Astrocyte (in vitro differentiated cells and primary cell): ENCODE results near the gene IL24. TPM values are rescaled to one million over a fixed set of nuclear protein-coding genes. Genes with fewer than 3 reads are reported as not detected.

Experiments
- DNase-seq: peaks from one replicate; pipeline ENCODE4 v3.0.0-alpha.2; 2010; ENCODE audit warnings: low read depth
- FAIRE-seq: peaks from 2 replicates; lab custom pipeline; 2011; peaks lifted over from hg19 to GRCh38; lab: Jason Lieb, UNC
- H2AFZ ChIP-seq: 2 replicates; pipeline ENCODE4 v1.6.0; 2012; ENCODE audit warnings: low read depth, low read length, inconsistent platforms
- H3K27ac ChIP-seq: 2 replicates; pipeline ENCODE4 v1.5.1; 2011; ENCODE audit warnings: low read depth, low read length, inconsistent platforms
- H3K27me3 ChIP-seq: 2 replicates; pipeline ENCODE4 v1.6.0; 2011; ENCODE audit warnings: low read length, inconsistent platforms; ENCODE audit not compliant: insufficient read depth
- H3K36me3 ChIP-seq: 2 replicates; pipeline ENCODE4 v1.5.1; 2011; ENCODE audit warnings: low read length, inconsistent platforms; ENCODE audit not compliant: insufficient read depth
- H3K4me1 ChIP-seq: 2 replicates; pipeline ENCODE4 v1.5.1; 2011; ENCODE audit warnings: low read length, inconsistent platforms; ENCODE audit not compliant: insufficient read depth
- H3K4me2 ChIP-seq: 2 replicates; pipeline ENCODE4 v1.6.0; 2012; ENCODE audit warnings: low read length, inconsistent platforms
- H3K4me3 ChIP-seq: 2 replicates; pipeline ENCODE4 v1.5.1; 2011; ENCODE audit warnings: low read depth, mild to moderate bottlenecking, low read length, inconsistent platforms; ENCODE audit not compliant: insufficient read depth
- H3K79me2 ChIP-seq: 2 replicates; pipeline ENCODE4 v1.6.0; 2012; ENCODE audit warnings: mild to moderate bottlenecking, low read length, inconsistent platforms; ENCODE audit not compliant: insufficient read depth
- H3K9ac ChIP-seq: 2 replicates; pipeline ENCODE4 v1.6.0; 2012; ENCODE audit warnings: mild to moderate bottlenecking, low read length, inconsistent platforms
- H3K9me3 ChIP-seq: 2 replicates; pipeline ENCODE4 v1.5.1; 2012; ENCODE audit warnings: low read depth, mild to moderate bottlenecking, low read length, inconsistent platforms; ENCODE audit not compliant: insufficient read depth
- H4K20me1 ChIP-seq: 2 replicates; pipeline ENCODE4 v1.6.0; 2012; ENCODE audit warnings: low read length, inconsistent platforms; ENCODE audit not compliant: insufficient read depth
- H3K27ac Mint-ChIP-seq: one replicate; pipeline ENCODE4 v1.8.0; 2021; ENCODE audit warnings: mild to moderate bottlenecking, mixed read lengths; ENCODE audit not compliant: unreplicated experiment
- H3K27me3 Mint-ChIP-seq: one replicate; pipeline ENCODE4 v1.8.0; 2021; ENCODE audit warnings: low read depth, mixed read lengths; ENCODE audit not compliant: unreplicated experiment
- H3K36me3 Mint-ChIP-seq: one replicate; pipeline ENCODE4 v1.8.0; 2021; ENCODE audit warnings: low read depth, mixed read lengths; ENCODE audit not compliant: unreplicated experiment
- H3K4me1 Mint-ChIP-seq: one replicate; pipeline ENCODE4 v1.8.0; 2021; ENCODE audit warnings: low read depth, mixed read lengths; ENCODE audit not compliant: unreplicated experiment
- H3K4me3 Mint-ChIP-seq: one replicate; pipeline ENCODE4 v1.8.0; 2021; ENCODE audit warnings: mild to moderate bottlenecking, moderate library complexity, mixed read lengths; ENCODE audit not compliant: unreplicated experiment
- H3K9me3 Mint-ChIP-seq: one replicate; pipeline ENCODE4 v1.8.0; 2021; ENCODE audit warnings: mild to moderate bottlenecking, mixed read lengths; ENCODE audit not compliant: unreplicated experiment
- EZH2 ChIP-seq: IDR thresholded peaks from 2 replicates; pipeline ENCODE4 v1.6.1; 2012; ENCODE audit warnings: mild to moderate bottlenecking, low read length, inconsistent platforms; ENCODE audit not compliant: insufficient read depth
- total RNA-seq: library from RNA; stranded (reverse); gene quantifications from 2 replicates; pipeline ENCODE4 v1.2.1, GENCODE V29; 2021
- TF ChIP-seq, protein P1 (sequence below): IDR thresholded peaks from 2 replicates; pipeline ENCODE4 v1.5.1; 2011; ENCODE audit warnings: low read depth, mild to moderate bottlenecking, inconsistent platforms, low read length, moderate library complexity; ENCODE audit not compliant: insufficient read depth

The IL24 gene
- total RNA-seq, 1 donor from 2014 or later, result not detected

DNA sequence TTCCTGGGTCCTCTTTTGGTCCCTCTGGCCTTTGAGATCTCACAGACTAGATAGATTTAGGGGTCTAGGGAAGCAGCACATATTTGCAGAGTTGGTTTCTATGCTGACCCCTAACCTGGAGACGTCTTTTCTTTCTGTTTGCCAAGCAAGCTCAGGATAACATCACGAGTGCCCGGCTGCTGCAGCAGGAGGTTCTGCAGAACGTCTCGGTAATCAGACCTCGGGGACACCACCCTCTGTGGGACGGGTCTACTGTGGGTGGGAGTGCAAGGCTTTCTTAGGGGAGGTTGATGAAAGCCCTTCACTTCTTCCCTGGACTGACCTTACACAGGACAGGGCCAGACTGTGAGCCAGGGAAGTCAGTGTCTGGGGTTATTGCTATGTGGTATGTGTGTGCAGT, 2.9 kb downstream of the IL24 start:
- H4K20me1 ChIP-seq, result no peaks in the 10 kb centered on the region
- no peak overlapping the region for H3K27ac ChIP-seq
- no peak overlapping the region for H3K9ac ChIP-seq
- no peaks in the 10 kb centered on the region for H3K36me3 Mint-ChIP-seq
- no peak overlapping the region for H3K4me2 ChIP-seq
- H3K27me3 ChIP-seq, result no peaks in the 10 kb centered on the region
- no peaks in the 10 kb centered on the region for H3K79me2 ChIP-seq
- peaks cover 32% of the 10 kb centered on the region for H3K4me1 Mint-ChIP-seq
- no peak overlapping the region for H3K27ac Mint-ChIP-seq
- no peak for FAIRE-seq
- H3K4me3 ChIP-seq, result no peak overlapping the region
- H3K4me3 Mint-ChIP-seq, result no peak overlapping the region
- no peak for DNase-seq
- no peaks in the 10 kb centered on the region for H3K9me3 ChIP-seq
- no peak for TF ChIP-seq EZH2
- TF ChIP-seq, protein P1, sequence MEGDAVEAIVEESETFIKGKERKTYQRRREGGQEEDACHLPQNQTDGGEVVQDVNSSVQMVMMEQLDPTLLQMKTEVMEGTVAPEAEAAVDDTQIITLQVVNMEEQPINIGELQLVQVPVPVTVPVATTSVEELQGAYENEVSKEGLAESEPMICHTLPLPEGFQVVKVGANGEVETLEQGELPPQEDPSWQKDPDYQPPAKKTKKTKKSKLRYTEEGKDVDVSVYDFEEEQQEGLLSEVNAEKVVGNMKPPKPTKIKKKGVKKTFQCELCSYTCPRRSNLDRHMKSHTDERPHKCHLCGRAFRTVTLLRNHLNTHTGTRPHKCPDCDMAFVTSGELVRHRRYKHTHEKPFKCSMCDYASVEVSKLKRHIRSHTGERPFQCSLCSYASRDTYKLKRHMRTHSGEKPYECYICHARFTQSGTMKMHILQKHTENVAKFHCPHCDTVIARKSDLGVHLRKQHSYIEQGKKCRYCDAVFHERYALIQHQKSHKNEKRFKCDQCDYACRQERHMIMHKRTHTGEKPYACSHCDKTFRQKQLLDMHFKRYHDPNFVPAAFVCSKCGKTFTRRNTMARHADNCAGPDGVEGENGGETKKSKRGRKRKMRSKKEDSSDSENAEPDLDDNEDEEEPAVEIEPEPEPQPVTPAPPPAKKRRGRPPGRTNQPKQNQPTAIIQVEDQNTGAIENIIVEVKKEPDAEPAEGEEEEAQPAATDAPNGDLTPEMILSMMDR, result no peak
- peaks cover 15% of the 10 kb centered on the region for H3K27me3 Mint-ChIP-seq
- H2AFZ ChIP-seq, result no peak overlapping the region
- no peaks in the 10 kb centered on the region for H3K36me3 ChIP-seq
- H3K4me1 ChIP-seq, result peaks cover 18% of the 10 kb centered on the region
- H3K9me3 Mint-ChIP-seq, result no peaks in the 10 kb centered on the region

DNA sequence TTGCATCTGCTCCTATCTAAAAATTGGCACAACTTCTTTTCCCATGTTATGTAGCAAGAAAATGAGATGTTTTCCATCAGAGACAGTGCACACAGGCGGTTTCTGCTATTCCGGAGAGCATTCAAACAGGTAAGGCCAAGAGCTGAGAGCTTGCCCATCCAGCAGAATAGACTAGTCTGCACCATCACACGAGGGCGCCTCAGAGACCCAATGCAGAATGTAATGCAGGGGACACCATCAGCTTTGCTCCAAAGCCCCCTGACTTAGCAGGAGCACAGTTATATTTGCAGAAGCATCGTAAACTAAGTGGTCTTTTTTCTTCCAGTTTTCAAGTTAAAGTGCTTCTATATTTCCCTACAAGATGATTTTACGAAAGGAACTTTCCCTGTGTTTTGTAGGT, 4.7 kb downstream of the IL24 start:
- H2AFZ ChIP-seq, result no peak overlapping the region
- no peaks in the 10 kb centered on the region for H4K20me1 ChIP-seq
- peaks cover 16% of the 10 kb centered on the region for H3K27me3 Mint-ChIP-seq
- peaks cover 22% of the 10 kb centered on the region for H3K4me1 ChIP-seq
- no peak overlapping the region for H3K4me2 ChIP-seq
- no peaks in the 10 kb centered on the region for H3K9me3 ChIP-seq
- H3K4me3 Mint-ChIP-seq, result no peak overlapping the region
- TF ChIP-seq, protein P1, result no peak
- TF ChIP-seq EZH2, result no peak
- H3K4me3 ChIP-seq, result no peak overlapping the region
- FAIRE-seq, result no peak
- DNase-seq, result no peak
- peaks cover 41% of the 10 kb centered on the region for H3K4me1 Mint-ChIP-seq
- no peak overlapping the region for H3K27ac ChIP-seq
- H3K36me3 Mint-ChIP-seq, result no peaks in the 10 kb centered on the region
- no peaks in the 10 kb centered on the region for H3K79me2 ChIP-seq
- H3K9ac ChIP-seq, result no peak overlapping the region
- H3K9me3 Mint-ChIP-seq, result no peaks in the 10 kb centered on the region
- H3K27ac Mint-ChIP-seq, result no peak overlapping the region
- no peaks in the 10 kb centered on the region for H3K36me3 ChIP-seq
- no peaks in the 10 kb centered on the region for H3K27me3 ChIP-seq

DNA sequence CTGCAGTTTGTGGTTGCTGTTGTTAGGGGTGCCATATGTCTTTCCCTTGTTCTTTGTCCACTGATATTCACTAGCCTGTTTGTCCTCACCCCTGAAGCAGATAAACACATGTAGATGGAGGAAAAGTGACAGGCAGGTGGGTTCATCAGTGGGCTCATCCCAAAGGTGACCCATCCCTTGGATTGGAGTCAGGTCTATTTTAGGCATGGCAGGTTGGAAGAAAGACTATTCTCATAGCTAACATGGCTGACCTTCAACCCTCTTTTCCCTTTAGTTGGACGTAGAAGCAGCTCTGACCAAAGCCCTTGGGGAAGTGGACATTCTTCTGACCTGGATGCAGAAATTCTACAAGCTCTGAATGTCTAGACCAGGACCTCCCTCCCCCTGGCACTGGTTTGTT, 5.5 kb downstream of the IL24 start:
- Histone ChIP-seq H3K79me2 (no peaks in the 10 kb centered on the region), H3K36me3 (no peaks in the 10 kb centered on the region), H3K9me3 (no peaks in the 10 kb centered on the region), H4K20me1 (no peaks in the 10 kb centered on the region), H3K9ac (no peak overlapping the region), H3K4me3 (no peak overlapping the region), H3K27me3 (no peaks in the 10 kb centered on the region), H3K27ac (no peak overlapping the region), H3K4me1 (peaks cover 22% of the 10 kb centered on the region), H3K4me2 (no peak overlapping the region), H2AFZ (no peak overlapping the region)
- Mint-ChIP-seq H3K36me3 (no peaks in the 10 kb centered on the region), H3K4me3 (no peak overlapping the region), H3K27ac (no peak overlapping the region), H3K27me3 (peaks cover 16% of the 10 kb centered on the region), H3K4me1 (peaks cover 35% of the 10 kb centered on the region), H3K9me3 (no peaks in the 10 kb centered on the region)
- FAIRE-seq (no peak), DNase-seq (no peak)
- no peak for TF ChIP-seq EZH2
- TF ChIP-seq, protein P1, result no peak
